Hematopoietic multipotent progenitor cell treated with erythropoietin and hydrocortisone succinate and interleukin-3 and kit ligand, for 15 days (in vitro differentiated cells): ENCODE measurements around the gene CYP27A1.

Experiments used
- DNase-seq: peaks from one replicate; pipeline ENCODE4 v3.0.0-alpha.2; 2015; ENCODE audit warnings: low spot score

The CYP27A1 gene

DNA sequence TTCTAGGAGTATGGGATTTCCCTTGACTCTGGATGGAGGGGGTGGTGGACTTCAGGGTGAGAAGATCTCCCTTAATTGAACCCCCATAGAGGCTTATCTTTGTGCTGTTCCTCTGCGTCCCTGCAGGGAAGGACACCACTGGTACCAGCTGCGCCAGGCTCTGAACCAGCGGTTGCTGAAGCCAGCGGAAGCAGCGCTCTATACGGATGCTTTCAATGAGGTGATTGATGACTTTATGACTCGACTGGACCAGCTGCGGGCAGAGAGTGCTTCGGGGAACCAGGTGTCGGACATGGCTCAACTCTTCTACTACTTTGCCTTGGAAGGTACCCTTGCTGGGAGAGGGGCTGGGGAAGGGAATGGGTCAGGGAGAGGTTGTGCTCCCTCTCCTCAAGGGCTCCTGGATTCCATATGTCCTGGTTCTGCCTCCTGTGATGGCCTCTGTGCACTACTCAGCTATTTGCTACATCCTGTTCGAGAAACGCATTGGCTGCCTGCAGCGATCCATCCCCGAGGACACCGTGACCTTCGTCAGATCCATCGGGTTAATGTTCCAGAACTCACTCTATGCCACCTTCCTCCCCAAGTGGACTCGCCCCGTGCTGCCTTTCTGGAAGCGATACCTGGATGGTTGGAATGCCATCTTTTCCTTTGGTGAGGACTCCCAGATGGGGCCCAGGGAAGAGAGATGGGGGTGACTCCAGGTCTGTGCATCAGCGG, 30.3 kb downstream of the CYP27A1 start:
- no peak for DNase-seq

DNA sequence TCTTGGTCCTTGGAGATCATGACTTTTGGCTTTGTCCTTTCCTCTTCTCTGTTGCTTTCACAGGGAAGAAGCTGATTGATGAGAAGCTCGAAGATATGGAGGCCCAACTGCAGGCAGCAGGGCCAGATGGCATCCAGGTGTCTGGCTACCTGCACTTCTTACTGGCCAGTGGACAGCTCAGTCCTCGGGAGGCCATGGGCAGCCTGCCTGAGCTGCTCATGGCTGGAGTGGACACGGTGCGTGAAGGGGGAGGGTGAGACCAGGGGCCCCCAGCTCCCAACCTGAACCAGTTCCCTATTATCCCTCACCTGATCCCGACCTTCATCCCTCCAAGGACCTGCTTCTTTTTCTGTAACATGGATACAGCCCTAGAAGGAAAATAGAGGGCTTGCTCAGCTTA, 30.9 kb downstream of the CYP27A1 start:
- DNase-seq: no peak

DNA sequence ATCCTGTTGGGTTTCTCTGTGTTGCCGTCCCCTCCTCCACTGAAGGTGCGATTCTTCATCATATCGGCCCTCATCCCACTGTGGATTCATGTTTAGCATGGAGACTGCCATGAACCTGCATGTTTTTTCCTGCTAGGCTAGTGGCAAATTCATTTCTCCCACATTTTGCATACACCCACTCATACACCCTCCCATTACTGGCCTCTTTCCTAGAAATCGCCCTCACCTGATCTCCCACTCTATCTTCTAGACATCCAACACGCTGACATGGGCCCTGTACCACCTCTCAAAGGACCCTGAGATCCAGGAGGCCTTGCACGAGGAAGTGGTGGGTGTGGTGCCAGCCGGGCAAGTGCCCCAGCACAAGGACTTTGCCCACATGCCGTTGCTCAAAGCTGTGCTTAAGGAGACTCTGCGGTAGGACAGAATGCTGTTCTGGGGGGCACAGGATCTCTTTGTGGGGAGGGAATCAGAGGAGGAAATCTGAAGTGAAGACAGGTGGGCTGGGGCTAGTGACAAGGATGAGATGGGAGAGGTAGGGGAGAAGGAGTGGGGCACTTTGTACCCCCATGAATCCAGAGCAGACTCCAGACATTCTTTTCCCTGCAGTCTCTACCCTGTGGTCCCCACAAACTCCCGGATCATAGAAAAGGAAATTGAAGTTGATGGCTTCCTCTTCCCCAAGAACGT, 32.0 kb downstream of the CYP27A1 start:
- DNase-seq: no peak

DNA sequence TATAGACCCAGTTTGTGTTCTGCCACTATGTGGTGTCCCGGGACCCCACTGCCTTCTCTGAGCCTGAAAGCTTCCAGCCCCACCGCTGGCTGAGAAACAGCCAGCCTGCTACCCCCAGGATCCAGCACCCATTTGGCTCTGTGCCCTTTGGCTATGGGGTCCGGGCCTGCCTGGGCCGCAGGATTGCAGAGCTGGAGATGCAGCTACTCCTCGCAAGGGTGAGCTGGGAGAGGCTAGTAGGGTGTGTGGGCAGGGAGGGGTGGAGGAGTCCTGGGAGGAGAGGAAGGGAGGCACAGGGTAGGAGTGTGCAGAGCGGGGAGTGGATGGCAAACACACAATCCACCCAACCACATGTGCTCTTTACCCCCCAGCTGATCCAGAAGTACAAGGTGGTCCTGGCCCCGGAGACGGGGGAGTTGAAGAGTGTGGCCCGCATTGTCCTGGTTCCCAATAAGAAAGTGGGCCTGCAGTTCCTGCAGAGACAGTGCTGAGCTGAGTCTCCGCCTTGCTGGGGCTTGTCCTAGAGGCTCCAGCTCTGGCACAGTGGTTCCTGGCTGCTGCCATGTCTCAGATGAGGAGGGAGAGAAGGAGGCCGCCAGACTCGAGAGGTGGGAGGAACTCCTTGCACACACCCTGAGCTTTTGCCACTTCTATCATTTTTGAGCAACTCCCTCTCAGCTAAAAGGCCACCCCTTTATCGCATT, 32.7 kb downstream of the CYP27A1 start:
- no peak for DNase-seq

DNA sequence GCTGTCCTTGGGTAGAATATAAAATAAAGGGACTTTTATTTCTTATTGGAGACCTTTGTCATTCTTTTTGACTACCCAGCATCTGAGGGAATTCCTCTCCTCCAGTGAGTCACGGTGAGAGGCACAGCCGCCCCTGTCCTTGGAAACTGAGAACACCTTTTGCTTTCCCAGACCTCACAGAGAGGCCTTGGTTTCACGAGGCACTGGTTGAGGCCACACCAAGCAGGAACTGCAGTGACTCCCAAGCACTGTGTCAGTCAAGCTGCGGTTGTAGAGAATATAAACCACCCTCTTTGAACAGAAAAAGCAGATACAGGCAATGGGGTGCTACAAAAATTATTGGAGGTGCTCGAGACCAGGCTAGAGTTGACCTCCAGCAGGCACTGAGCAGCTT, 33.3 kb downstream of the CYP27A1 start:
- no peak for DNase-seq

DNA sequence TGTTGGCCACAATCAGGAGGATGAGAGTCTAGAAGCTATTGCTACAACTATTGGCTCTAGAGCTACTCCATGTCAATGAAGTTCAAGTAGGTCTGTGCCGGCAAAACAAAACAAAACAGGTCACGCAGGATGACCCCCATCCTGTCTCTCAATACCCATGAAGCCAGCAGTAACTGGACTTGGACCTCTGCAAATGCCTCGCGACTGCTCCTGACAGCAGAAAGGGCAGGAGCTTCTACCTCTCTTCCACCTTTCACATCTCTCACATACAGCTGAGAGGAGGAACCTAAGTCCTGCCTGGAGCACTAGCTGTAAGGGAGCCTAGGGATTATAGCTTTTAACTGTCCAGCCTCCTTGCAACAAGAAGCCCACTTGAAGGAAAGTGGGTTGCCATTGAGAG, 33.7 kb downstream of the CYP27A1 start:
- DNase-seq: no peak

DNA sequence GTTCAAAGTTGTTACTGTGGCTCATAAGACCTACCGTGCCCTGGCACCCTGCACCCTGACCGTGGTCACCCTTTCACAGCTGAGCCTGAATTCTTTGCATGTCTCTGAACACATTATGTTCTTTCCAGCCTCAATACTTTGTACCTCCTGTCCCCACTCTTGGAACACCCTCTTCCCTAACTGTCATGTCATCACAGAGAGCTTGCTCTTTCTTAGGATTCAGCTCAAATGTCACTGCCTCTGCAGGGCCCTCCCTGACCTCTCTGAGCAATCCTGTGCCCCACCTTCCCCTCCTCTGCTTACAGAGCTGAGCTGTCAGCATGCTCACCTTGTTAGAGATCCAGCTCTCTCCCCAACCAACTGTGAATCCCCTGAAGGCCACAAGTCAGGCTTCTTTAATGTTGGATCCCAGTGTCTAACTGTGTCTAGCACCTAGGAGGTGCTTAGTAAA, 34.6 kb downstream of the CYP27A1 start:
- DNase-seq: no peak

DNA sequence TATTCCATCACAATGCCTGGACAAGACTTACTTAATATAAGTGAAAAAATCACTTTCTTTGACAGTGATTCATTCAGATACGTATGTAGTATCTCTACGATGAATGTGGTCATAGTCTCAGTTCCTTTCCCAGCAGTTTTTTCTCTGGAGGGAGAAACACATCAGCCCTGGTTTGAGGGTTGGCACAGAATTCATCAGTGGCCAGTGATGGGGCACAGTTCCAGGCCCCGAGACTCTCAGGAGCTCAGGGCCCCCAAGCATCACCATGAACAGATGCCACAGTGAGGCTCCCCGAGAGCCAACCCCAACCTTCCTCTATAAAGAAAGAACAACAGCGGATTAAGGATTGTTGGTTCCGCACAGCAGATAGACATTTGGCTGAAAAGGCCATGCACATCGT, 37.1 kb downstream of the CYP27A1 start:
- no peak for DNase-seq

DNA sequence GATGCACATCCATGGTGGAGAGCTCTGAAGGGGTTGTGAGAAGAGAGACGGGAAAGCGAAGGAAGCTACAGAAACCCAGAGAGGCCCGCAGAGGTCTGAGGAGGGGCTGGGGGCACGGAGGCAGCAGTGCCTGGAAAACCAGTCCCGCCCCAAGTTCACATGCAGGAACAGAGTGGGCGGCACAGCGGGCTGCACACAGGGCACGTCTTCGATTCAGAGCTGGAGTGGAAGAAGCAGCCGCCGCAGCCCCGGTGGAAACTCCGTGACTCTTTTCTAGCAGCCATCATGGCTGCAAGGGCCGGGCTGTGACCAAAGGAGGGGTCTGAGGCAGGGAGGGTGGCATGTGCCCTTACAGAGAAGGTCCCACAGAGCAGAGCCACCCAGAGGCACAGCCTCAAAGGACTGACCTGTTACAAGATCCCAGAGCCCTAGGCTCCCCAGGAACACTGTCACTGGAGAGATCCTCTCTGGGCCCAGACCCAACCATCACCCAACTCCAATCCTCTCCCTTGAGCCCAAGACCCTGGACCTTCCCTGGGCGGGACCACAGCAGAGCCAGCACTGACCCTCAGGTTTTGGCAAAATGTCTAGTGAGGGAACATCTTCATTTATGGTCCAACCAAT, 38.9 kb downstream of the CYP27A1 start:
- no peak for DNase-seq

DNA sequence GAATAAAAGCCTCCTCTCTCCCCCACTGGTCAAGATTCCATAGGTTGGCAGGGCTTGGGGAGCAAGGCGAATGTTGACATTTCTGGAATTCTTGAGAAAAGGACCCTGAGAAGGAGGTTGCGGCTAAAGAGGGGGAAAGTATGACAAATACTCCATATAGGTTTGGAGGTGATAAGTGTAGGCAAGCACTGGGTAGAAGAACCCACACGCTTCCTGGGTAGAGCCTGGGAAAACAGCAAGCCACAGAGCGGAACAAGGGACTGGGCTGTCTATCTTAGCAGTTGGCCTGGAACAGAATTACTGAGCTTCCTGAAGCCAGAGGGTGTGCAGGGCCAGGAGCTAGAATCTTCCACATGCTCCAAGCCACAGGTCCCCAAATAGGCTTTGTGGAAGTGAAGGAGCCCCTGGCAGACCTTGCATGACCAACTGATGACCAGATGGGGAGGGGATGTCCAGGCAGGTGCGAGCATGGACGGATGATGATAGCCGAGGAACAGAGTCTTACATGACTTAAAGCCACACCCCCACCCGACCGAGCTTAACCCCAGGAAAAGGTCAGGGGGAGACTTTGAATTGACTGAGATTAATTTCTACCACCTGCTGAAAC, 39.8 kb downstream of the CYP27A1 start:
- no peak for DNase-seq

DNA sequence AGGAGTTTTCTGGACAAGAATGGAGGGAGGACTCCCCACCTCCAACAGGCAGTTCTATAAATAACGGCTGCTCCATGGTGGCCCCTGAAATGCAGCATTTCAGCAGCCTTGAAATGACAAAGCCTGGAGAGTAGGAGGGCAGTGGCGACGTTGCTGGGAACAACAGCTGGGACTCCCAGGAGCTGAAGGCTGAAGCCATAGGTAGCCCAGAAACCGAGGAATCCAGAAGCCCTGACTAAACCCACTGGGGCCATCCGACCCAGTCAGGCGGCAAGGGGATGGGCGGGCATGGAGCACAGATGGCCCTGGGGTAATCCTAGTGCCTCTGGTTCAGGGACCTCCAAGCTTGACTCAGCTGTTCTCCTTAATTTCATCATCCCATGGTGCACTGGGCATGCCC, 40.7 kb downstream of the CYP27A1 start:
- DNase-seq: no peak

DNA sequence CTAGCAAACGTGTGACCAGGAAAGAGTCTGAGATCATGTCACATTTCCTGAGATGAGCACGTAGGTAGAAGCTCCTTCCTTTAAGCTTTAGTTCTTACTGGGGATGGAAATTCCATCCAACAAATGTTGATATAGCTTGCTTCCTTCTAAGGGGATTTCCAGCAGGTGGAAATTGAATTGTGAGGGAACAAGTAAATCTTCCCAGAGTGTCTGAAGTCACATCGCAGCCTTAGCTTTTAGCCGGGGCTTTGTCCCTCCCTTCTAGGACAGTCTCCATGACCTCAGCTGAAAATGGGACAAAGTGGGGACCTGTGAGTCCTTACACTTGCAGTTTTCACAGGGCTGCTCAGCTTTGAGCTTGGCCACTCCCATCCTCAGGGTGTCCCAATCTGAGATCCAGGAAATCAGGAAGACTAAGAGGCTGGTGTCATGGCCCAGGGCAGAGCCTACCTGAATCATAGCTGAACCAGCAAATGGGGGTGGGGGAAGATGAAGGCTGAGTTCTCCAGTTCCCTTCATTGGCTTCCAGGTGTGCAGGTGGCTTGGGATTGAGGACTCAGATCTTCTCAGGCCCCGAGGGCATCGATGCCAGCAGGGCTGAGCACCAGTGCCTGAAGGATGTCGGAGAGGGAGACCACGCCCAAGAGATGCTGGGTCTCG, 41.4 kb downstream of the CYP27A1 start:
- DNase-seq: no peak

DNA sequence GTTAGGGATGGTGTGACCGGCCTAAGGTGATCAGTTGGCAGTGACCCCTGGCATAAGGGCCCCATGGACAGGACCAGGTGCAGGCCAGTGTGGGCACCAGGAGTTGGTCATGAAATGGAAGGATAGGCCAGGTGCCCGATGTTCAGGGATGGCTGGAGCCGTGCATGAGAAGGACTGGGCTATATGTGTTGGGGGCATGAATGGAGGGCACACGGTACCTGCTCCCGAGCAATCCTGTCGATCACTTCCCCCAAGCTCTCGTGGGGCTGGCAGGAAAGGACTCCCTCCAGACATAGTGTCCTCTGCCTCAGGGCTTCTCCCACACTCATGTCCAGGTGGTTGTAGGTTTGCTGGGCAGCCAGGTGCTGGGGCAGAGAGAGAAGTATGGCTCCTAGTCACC, 42.1 kb downstream of the CYP27A1 start:
- no peak for DNase-seq

DNA sequence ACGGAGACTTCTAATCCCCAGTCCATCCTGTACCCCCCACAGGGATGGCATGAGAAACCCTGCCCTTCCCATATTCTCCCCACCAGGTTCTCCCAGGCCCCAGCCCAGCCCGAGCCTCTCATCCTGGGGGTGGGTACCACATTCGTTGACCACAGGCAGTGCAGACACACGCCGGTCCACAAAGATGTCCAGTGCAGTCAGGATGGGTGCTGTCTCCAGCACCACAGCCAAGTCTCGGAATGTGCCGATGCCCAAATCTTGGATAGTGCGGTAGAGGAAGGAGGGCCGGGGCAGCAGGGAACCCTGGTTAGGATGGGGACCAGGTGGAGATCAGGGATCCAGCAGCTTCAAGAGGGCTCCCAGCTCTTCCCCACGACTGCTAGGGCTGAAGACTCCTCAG, 44.8 kb downstream of the CYP27A1 start:
- DNase-seq: no peak

DNA sequence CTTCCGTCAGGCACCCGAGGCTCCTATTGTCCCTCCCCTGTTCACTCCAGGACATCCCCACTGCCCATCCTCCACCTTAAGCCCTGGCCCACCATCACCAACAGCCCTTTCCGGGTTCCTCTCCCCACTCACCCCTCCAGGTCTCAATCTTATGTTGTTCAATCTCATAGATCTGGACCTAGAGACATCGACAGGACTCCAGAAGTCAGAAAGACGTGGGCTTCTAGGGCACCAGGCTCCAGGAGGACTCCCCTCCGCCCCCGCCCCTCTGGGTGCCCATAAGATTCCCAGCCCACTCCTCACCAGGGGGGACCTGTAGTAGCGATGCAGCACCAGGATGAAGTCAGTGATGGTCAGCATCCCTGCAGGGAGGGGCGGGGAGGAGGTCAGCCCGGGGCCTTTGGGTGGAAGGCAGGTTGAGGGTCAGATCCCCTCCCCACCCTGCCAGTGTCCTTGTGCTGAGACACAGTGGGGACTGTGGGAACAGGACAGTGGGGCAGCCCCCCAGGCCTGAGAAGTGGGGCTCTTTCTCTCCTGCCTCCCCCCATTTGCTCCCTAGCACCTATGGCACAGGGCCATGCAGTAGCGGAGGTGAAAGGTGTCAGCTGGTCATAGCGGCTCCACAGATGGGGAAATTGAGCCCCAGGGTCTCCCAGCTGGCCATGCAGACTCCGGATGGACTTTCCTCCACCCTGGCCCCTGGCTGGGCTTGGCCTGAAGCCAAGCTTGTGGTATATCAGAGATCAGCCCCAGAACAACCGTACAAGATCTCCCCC, 45.9 kb downstream of the CYP27A1 start:
- no peak for DNase-seq

DNA sequence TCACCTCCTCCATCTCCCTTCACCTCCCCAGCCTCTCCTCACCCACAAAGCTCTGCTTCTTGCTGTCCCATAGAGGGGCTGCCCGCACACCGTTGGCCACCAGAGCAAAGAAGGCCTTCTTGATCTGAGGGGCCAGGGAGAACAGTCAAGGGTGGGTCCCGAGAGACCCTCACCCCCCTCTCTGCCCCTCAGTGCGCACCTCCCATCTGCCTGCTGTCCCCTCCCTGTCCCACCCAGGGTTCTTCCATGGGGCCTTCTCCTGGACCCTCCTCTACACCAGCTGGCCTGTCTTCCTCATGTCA, 46.5 kb downstream of the CYP27A1 start:
- no peak for DNase-seq

DNA sequence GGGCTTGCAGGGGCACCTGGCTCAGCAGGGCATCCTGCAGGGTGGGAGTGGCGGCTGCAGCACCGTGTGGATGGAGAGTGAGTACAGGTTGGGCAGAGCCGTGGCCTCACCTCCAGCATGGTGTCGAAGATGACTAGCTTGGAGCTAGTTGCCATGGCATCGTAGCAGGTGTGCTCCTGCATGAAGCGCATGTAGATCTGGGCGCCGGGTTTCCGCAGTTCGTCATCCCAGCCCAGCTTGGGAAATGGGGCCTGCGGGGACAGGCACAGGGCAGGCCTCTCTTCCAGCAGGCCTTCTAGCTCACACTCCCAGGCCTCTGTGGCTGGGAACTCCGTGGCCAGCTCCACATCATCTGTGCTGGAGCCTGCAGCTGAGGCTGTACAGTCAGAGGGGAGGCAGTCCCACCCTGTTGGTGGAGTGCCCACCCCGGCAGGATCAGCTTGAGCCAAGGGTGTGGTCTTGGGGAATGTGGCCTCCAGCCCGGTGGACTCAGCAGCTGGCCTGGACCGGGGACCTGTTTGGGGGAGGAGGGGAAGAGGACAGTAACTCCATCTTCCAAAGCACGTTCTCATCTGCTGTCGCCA, 48.0 kb downstream of the CYP27A1 start:
- no peak for DNase-seq

DNA sequence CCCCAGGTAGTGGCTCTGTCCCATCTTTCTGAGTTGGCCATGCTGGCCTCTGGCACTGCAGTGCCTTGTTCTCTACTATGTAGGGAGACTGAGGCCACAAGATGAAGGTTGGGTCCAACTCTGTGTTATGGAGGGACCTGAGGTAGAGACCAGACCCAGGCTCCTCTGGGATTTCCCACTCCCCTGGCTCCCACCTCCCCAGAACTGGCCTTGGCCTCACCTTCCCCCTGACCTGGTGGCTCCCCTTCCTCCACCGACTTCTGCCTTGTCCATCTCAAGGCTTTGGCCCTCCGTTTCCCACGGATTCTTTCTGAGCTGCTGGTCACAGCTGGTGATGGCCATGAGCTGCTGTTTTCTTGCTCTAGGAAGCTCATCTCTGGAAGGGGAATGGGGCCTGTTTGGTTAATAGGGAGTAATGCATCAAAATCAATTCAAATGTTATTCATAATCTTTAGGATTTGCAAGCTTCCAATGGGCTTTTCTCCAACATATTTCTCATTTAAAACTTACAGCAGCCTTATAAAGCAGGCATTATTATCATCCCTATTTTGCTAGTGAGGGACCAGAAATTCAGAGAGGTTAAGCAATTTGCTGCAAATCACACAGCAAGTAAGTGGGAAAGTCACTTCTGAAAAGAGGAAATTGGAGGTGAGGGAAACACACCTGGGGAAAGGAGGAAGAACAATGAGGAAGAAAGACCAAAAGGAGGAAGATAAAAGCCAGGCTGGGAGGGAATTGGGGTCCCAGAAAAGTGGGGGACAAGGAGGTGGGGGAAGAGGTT, 48.8 kb downstream of the CYP27A1 start:
- DNase-seq: no peak

DNA sequence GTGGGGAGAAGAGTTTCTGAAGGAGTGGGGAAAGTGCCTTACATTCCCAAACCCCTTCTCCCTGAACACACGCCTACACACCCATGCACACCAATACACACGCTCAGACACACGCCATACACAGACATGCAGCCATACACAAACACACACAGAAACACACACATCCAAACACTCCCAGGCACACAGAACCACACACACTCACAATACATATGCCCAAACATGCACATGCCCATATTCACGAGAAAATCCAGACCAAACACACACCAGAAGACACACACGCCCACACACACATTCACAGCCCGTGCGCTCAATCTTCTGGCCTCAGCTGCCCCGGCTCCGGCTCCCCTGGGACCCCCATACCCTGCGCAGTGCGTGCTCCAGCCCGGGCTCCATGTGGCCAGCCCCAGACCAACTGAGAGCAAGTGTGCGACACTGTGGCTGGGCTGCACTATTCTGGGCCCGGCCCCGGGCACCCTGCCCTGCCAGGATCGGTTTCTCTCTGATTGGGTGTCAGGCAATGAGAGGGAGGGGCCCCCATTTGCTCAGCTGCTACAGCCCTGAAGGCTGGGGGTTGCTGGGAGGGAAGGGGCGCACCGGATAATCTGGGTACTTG, 49.5 kb downstream of the CYP27A1 start, which contains the start of gene PRKAG3:
TSS of gene PRKAG3 (minus strand) at position 426 of the 613 bp plus-strand sequence.
- DNase-seq: no peak
